Keratinocyte (primary cell): ENCODE measurements around the gene LRRC3C.

Experiments
- CTCF ChIP-seq, 3 experiments: IDR thresholded peaks in 1 of 3; conservative IDR thresholded peaks in 1 of 3; optimal IDR thresholded peaks in 1 of 3; 2 replicates in 2 of 3; 3 replicates in 1 of 3; pipeline versions ENCODE3 to v1.5.1; 2011; ENCODE audit warnings: low read length in 3 of 3, mild to moderate bottlenecking in 3 of 3, moderate library complexity in 2 of 3, control low read depth in 1 of 3, inconsistent platforms in 1 of 3; ENCODE audit not compliant: insufficient read depth in 2 of 3; ENCODE audit errors: extremely low read depth in 1 of 3
- EZH2 ChIP-seq: IDR thresholded peaks from one replicate; pipeline ENCODE4 v1.6.1; 2012; ENCODE audit warnings: inconsistent platforms, mild to moderate bottlenecking, low read length, moderate library complexity

- TF ChIP-seq CTCF (optimal IDR thresholded peaks at IDR 0.05 in 1 of 3, IDR thresholded peaks at IDR 0.05 in 1 of 3, conservative IDR thresholded peaks at IDR 0.05 in 1 of 3; ENCODE audit: extremely low read depth in 1 of 3, insufficient read depth in 2 of 3, low read length in 3 of 3) (peak in 1 of 3 experiments; percentile 2), EZH2 (no peak)
Observed at GRCh38 chr17:39923836-39924690, 3.5 kb upstream of the LRRC3C start.
